GM12878 (cell line): Measurements from ENCODE around the gene TGFB2. TPM values are rescaled to one million over a fixed set of nuclear protein-coding genes. Genes with fewer than 3 reads are reported as not detected.

Source experiments
- ATAC-seq: fragments of 200-7000 bp; cut with Tn5 transposase; 3 replicates; pipeline ENCODE4 v1.9.1; 2020; ENCODE audit warnings: mild to moderate bottlenecking, moderate library complexity
- BruUV-seq: library from RNA; stranded (reverse); fragments of 400-500 nt; replicated peaks from 2 replicates; lab custom pipeline; 2021; lab: Mats Ljungman, UMichigan
- CTCF ChIA-PET: fragments of 300-600 bp; sonication (Branson Sonifier 250); formaldehyde crosslinking; extraction: SDS; loops from one replicate; lab custom pipeline; 2021; ENCODE audit warnings: inconsistent platforms; lab: Yijun Ruan, JAX
- POLR2A ChIA-PET: fragments of 350-600 bp; formaldehyde crosslinking; extraction: SDS; loops from one replicate; lab custom pipeline; 2021; ENCODE audit warnings: inconsistent platforms; lab: Charles Lee
- RAD21 ChIA-PET: fragments of 300-600 bp; sonication (Branson Sonifier 250); formaldehyde crosslinking; loops from one replicate; lab custom pipeline; 2023; ENCODE audit warnings: antibody characterized with exemption; ENCODE audit not compliant: unreplicated experiment; lab: Charles Lee
- SMC1A ChIA-PET: fragments of 300-600 bp; sonication (Branson Sonifier 250); formaldehyde crosslinking; loops from one replicate; lab custom pipeline; 2023; ENCODE audit not compliant: unreplicated experiment, uncharacterized antibody; lab: Charles Lee
- DNase-seq: peaks from one replicate; pipeline ENCODE4 v3.0.0-alpha.2; 2011; ENCODE audit warnings: low read depth, low spot score
- FAIRE-seq: peaks from 3 replicates; lab custom pipeline; 2011; peaks lifted over from hg19 to GRCh38; lab: Jason Lieb, UNC
- H2AFZ ChIP-seq: 2 replicates; pipeline ENCODE4 v1.6.0; 2011; ENCODE audit warnings: low read depth, low read length, control low read depth; ENCODE audit not compliant: control insufficient read depth
- H3K27ac ChIP-seq: 2 replicates; pipeline ENCODE4 v1.5.1; 2011; ENCODE audit warnings: control low read depth; ENCODE audit not compliant: control insufficient read depth, insufficient read depth
- H3K27me3 ChIP-seq, 2 experiments: replicated peaks in 1 of 2; 2 replicates each; pipeline versions ENCODE4 v1.6.0 to v1.6.1; 2011; ENCODE audit warnings: low read length in 1 of 2; ENCODE audit not compliant: control insufficient read depth in 2 of 2, insufficient read depth in 2 of 2
- H3K36me3 ChIP-seq, 2 experiments: 2 replicates each; pipeline ENCODE4 v1.5.1; 2011; ENCODE audit warnings: low read length in 1 of 2; ENCODE audit not compliant: control insufficient read depth in 2 of 2, insufficient read depth in 2 of 2
- H3K4me1 ChIP-seq: 2 replicates; pipeline ENCODE4 v1.6.1; 2011; ENCODE audit warnings: mild to moderate bottlenecking, low read length, moderate library complexity, mixed read lengths; ENCODE audit not compliant: control insufficient read depth, insufficient read depth
- H3K4me2 ChIP-seq: 2 replicates; pipeline ENCODE4 v1.6.0; 2011; ENCODE audit warnings: control low read depth; ENCODE audit not compliant: control insufficient read depth, insufficient read depth
- H3K4me3 ChIP-seq: fragments of 200-600 bp; sonication (generic); 2 replicates; pipeline ENCODE4 v1.5.1; 2016
- H3K79me2 ChIP-seq: 2 replicates; pipeline ENCODE4 v1.6.0; 2011; ENCODE audit warnings: low read length; ENCODE audit not compliant: control insufficient read depth, insufficient read depth
- H3K9ac ChIP-seq: 2 replicates; pipeline ENCODE4 v1.8.0; 2011; ENCODE audit warnings: low read length, control low read depth, mixed read lengths; ENCODE audit not compliant: control insufficient read depth, insufficient read depth
- H3K9me3 ChIP-seq: replicated peaks from 3 replicates; pipeline ENCODE4 v1.5.1; 2011; ENCODE audit warnings: mild to moderate bottlenecking, low read length; ENCODE audit not compliant: control insufficient read depth, insufficient read depth
- H4K20me1 ChIP-seq: 2 replicates; pipeline ENCODE4 v1.6.0; 2011; ENCODE audit not compliant: control insufficient read depth, insufficient read depth
- BACH1 ChIP-seq: fragments of 450-650 bp; IDR thresholded peaks from 2 replicates; pipeline ENCODE4 v1.6.1; 2017; ENCODE audit warnings: mild to moderate bottlenecking, borderline replicate concordance
- BCL11A ChIP-seq: IDR thresholded peaks from 2 replicates; pipeline ENCODE4 v1.6.1; 2011; ENCODE audit warnings: low read depth, low read length
- CHD1 ChIP-seq: IDR thresholded peaks from 2 replicates; pipeline ENCODE4 v1.6.1; 2012; ENCODE audit warnings: low read depth, low read length, improper control_type of control experiment
- HSF1 ChIP-seq: fragments of 150-350 bp; IDR thresholded peaks from 2 replicates; pipeline ENCODE4 v1.6.1; 2014; ENCODE audit warnings: mild to moderate bottlenecking, low read depth, low read length
- MAX ChIP-seq: IDR thresholded peaks from 2 replicates; pipeline ENCODE4 v1.6.1; 2012; ENCODE audit warnings: low read depth, low read length, improper control_type of control experiment
- MEF2B ChIP-seq: fragments of 450-650 bp; IDR thresholded peaks from 2 replicates; pipeline ENCODE4 v1.6.1; 2018; ENCODE audit warnings: mild to moderate bottlenecking, moderate library complexity; ENCODE audit not compliant: partially characterized antibody, poor library complexity, severe bottlenecking
- NR2C1 ChIP-seq: fragments of 450-650 bp; IDR thresholded peaks from 2 replicates; pipeline ENCODE4 v1.6.1; 2017; ENCODE audit warnings: antibody characterized with exemption, mild to moderate bottlenecking, moderate library complexity
- POLR2AphosphoS2 ChIP-seq: IDR thresholded peaks from 2 replicates; pipeline ENCODE4 v1.6.1; 2011; ENCODE audit warnings: low read depth, mild to moderate bottlenecking, low read length, improper control_type of control experiment, moderate library complexity
- RAD21 ChIP-seq: IDR thresholded peaks from 2 replicates; pipeline ENCODE4 v1.6.1; 2011; ENCODE audit warnings: mild to moderate bottlenecking, low read depth, low read length, moderate library complexity; ENCODE audit not compliant: insufficient read depth
- RELB ChIP-seq: fragments of 450-650 bp; IDR thresholded peaks from 2 replicates; pipeline ENCODE4 v1.6.1; 2017; ENCODE audit warnings: low read depth, mild to moderate bottlenecking, moderate library complexity
- SIX5 ChIP-seq: IDR thresholded peaks from 2 replicates; pipeline ENCODE4 v1.6.1; 2011; ENCODE audit warnings: mild to moderate bottlenecking, low read depth, low read length, moderate library complexity; ENCODE audit not compliant: severe bottlenecking
- STAT3 ChIP-seq: IDR thresholded peaks from 2 replicates; pipeline ENCODE4 v1.6.1; 2011; ENCODE audit warnings: low read depth, low read length, improper control_type of control experiment
- TCF12 ChIP-seq: IDR thresholded peaks from 2 replicates; pipeline ENCODE4 v1.6.1; 2011; ENCODE audit warnings: low read depth, mild to moderate bottlenecking, low read length
- ZNF217 ChIP-seq: fragments of 450-650 bp; IDR thresholded peaks from 2 replicates; pipeline ENCODE4 v1.6.1; 2017; ENCODE audit warnings: antibody characterized with exemption, mild to moderate bottlenecking
- WGBS: methylation state at CpG from one replicate; pipeline ENCODE4 v1.1.6; 2016; ENCODE audit warnings: low lambda C conversion rate; ENCODE audit not compliant: insufficient replicate concordance, insufficient coverage; ENCODE audit errors: missing lambda C conversion rate; 5-methylcytosine and 5-hydroxymethylcytosine counted together
- in situ Hi-C: fragments of 300-500 bp; cut with MboI; formaldehyde crosslinking; loops from 9 replicates; pipeline ENCODE4 v1.14.3; 2018; ENCODE audit warnings: mixed read lengths
- intact Hi-C: fragments of 100-400 bp; cut with micrococcal nuclease; formaldehyde crosslinking; loops from one replicate; pipeline ENCODE4 v1.14.2; 2022; ENCODE audit not compliant: unreplicated experiment
- polyA plus RNA-seq, 11 experiments: library from polyadenylated mRNA; depleted of rRNA in 4 of 11; unstranded in 6 of 11; stranded (reverse) in 5 of 11; fragments of >200 nt; fragmentation: Nextera tagmentation in 4 of 11; fragmentation: Illumina TruSeq in 1 of 11; extraction: Ambion mirVana in 4 of 11; extraction: Trizol in 1 of 11; gene quantifications; 1 replicate in 1 of 11; 2 replicates in 10 of 11; pipeline versions ENCODE4 v1.2.1 to v1.2.3, GENCODE V29; 2011 to 2016; ENCODE audit warnings: inconsistent platforms in 2 of 11, missing spikeins in 2 of 11, low read depth in 1 of 11
- total RNA-seq, 4 experiments: library from RNA; depleted of rRNA in 3 of 4; stranded (reverse); fragments of >200 nt in 3 of 4; fragmentation: Illumina TruSeq in 1 of 4; extraction: Trizol in 1 of 4; gene quantifications; 2 replicates each; pipeline versions ENCODE4 v1.2.1 to v1.2.3, GENCODE V29; 2013 to 2021

TGFB2 gene
- total and polyA plus RNA-seq, 10 of the 15 experiments (the other 5 are each of a cell fraction or from before 2014, with no cell fraction given) = 0.03 to 0.11 (median 0.04) TPM; not detected in 6

- H3K27ac ChIP-seq = no peak overlapping the region
- ChIA-PET SMC1A (interaction anchor here (1.5 kb wide), 1 partner anchor 13 kb away, joined by 4 read pairs; no protein-coding TSS in a partner anchor), RAD21 (no interaction called here), CTCF (no interaction called here), POLR2A (no interaction called here)
- WGBS = 21% methylated on average over 2 of the region's 2 CpGs
- H4K20me1 ChIP-seq = no peaks in the 10 kb centered on the region
- H3K4me1 ChIP-seq = no peaks in the 10 kb centered on the region
- H3K27me3 ChIP-seq = no peaks in the 10 kb centered on the region
- H3K36me3 ChIP-seq = no peaks in the 10 kb centered on the region
- no peak overlapping the region for H3K4me2 ChIP-seq
- intact Hi-C loops = no loop called here
- H3K9me3 ChIP-seq = no peaks in the 10 kb centered on the region
- H2AFZ ChIP-seq = no peak overlapping the region
- ATAC-seq (no peak), DNase-seq (no peak), FAIRE-seq (no peak)
- in situ Hi-C loops = no loop called here
- no peaks in the 10 kb centered on the region for H3K79me2 ChIP-seq
- no peak for TF ChIP-seq RAD21
- no peak for TF ChIP-seq BCL11A
- H3K4me3 ChIP-seq = no peak overlapping the region
- H3K9ac ChIP-seq = no peak overlapping the region
- BruUV-seq = no TSS peak
Measured at GRCh38 chr1:218430822-218431221, 85.7 kb downstream of the TGFB2 start.

- FAIRE-seq (no peak), DNase-seq (no peak), ATAC-seq (no peak)
- H3K4me1 ChIP-seq = no peaks in the 10 kb centered on the region
- no peaks in the 10 kb centered on the region for H3K79me2 ChIP-seq
- H3K36me3 ChIP-seq = no peaks in the 10 kb centered on the region
- H3K27me3 ChIP-seq = no peaks in the 10 kb centered on the region
- in situ Hi-C loops = no loop called here
- BruUV-seq = no TSS peak
- intact Hi-C loops = no loop called here
- no peaks in the 10 kb centered on the region for H3K9me3 ChIP-seq
- no peak overlapping the region for H3K9ac ChIP-seq
- WGBS = 4% methylated on average over 1 of the region's 1 CpG
- no peak overlapping the region for H3K4me2 ChIP-seq
- no peak overlapping the region for H3K27ac ChIP-seq
- TF ChIP-seq MAX (no peak), ZNF217 (no peak), POLR2AphosphoS2 (no peak), MEF2B (no peak), RELB (no peak), CHD1 (no peak), HSF1 (no peak), BACH1 (no peak), STAT3 (no peak), TCF12 (no peak), NR2C1 (no peak), SIX5 (no peak)
- H4K20me1 ChIP-seq = no peaks in the 10 kb centered on the region
- ChIA-PET RAD21 (no interaction called here), POLR2A (no interaction called here), CTCF (no interaction called here), SMC1A (interaction anchor here (1.5 kb wide), 1 partner anchor 13 kb away, joined by 4 read pairs; no protein-coding TSS in a partner anchor)
- no peak overlapping the region for H2AFZ ChIP-seq
- no peak overlapping the region for H3K4me3 ChIP-seq
Measured at GRCh38 chr1:218431476-218431875, 86.3 kb downstream of the TGFB2 start.
